Activated CD8-positive, alpha-beta memory T cell treated with anti-CD3 and anti-CD28 coated beads, Interleukin-2, amount 50 U/mL, for 24 hours (primary cell): Measurements from ENCODE around the gene B3GALT6.
"Not testable (repeated sequence)": the region's sequence is repeated elsewhere in the genome, so short reads cannot be mapped to it uniquely, and the experiment has no call there.

Experiments
- DNase-seq: peaks from one replicate; pipeline ENCODE4 v3.0.0-alpha.2; 2020; ENCODE audit errors: extremely low read depth

B3GALT6 gene

GRCh38 chr1:1232208-1232795 is at the start of gene B3GALT6:
B3GALT6 (plus strand) TSS chr1:1232237; CDS start chr1:1232279, 42 bp downstream.
- DNase-seq: no peak

GRCh38 chr1:1182491-1183220 is 49.4 kb upstream of the B3GALT6 start:
- DNase-seq: no peak

GRCh38 chr1:1183221-1183747 is 48.8 kb upstream of the B3GALT6 start:
- DNase-seq: no peak

- no peak for DNase-seq
Measured at GRCh38 chr1:1183833-1184775, 47.9 kb upstream of the B3GALT6 start.

GRCh38 chr1:1185101-1185765 is 46.8 kb upstream of the B3GALT6 start:
- DNase-seq: no peak

- DNase-seq: no peak
Measured at GRCh38 chr1:1187938-1188337, 44.1 kb upstream of the B3GALT6 start.

GRCh38 chr1:1189111-1189510 is 42.9 kb upstream of the B3GALT6 start:
- no peak for DNase-seq

GRCh38 chr1:1191734-1192133 is 40.3 kb upstream of the B3GALT6 start:
- no peak for DNase-seq

- DNase-seq: no peak
Measured at GRCh38 chr1:1194723-1195122, 37.3 kb upstream of the B3GALT6 start.

- not testable (repeated sequence) for DNase-seq
Measured at GRCh38 chr1:1195726-1196125, 36.3 kb upstream of the B3GALT6 start.

- DNase-seq: no peak
Measured at GRCh38 chr1:1196431-1197187, 35.4 kb upstream of the B3GALT6 start.

- no peak for DNase-seq
Measured at GRCh38 chr1:1197188-1197500, 34.9 kb upstream of the B3GALT6 start.

- DNase-seq: no peak
Measured at GRCh38 chr1:1197551-1198422, 34.2 kb upstream of the B3GALT6 start.

- DNase-seq: no peak
Measured at GRCh38 chr1:1198423-1199140, 33.5 kb upstream of the B3GALT6 start.

- no peak for DNase-seq
Measured at GRCh38 chr1:1199141-1199960, 32.7 kb upstream of the B3GALT6 start.

- no peak for DNase-seq
Measured at GRCh38 chr1:1199961-1200875, 31.8 kb upstream of the B3GALT6 start.
